ENCODE results near the gene ADI1. TPM values are rescaled to one million over a fixed set of nuclear protein-coding genes. Genes with fewer than 3 reads are reported as not detected.
A peak's percentile ranks its signal among the peaks of the same experiment; 100 is the strongest.

The ADI1 gene
- total and polyA plus RNA-seq, 2 experiments from 2014 or later = 77.7 to 140 TPM

DNA sequence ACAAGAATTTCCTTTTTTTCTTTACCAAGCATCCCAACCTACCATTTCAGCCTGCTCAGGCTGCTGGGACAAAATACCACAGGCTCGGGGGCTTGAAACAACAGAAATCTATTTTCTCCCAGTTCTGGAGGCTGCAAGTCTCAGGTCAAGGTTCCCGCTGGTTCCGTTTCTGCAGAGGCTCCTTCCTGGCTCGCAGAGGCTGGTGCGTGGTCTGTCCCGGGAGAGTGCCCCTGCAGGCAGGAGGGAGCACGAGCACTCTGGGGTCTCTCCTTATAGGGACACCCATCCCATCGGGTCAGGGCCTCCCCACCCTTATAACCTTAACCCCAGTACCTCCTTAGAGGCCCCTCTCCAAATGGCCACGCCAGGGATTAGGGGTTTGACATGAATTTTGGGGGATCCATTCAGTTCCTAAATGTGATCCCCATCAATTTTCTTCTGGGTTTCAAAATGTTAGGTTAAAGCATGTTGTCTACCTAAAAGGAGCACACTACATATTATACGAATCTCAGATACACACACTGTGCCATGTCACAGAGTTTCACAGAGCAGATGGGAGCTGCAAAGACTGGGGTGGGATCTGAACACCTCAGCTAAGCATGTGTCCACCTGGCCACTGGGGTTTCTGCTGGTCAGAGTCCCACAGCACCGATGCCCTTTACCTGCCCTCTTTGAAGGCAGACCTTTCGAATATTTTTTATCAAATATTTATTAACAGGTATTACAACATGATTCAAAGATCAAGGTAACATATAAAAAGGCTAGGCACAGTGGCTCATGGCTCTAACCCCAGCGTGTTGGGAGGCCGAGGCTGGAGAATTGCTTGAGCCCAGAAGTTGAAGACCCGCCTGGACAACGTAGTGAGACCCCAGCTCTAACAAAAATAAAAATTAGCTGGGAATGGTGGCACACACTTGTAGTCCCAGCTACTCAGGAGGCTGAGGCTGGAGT, 17.6 kb upstream of the ADI1 start:
- H3K27ac ChIP-seq = peak overlapping the region; percentile 97
- H3K79me2 ChIP-seq (ENCODE audit: insufficient read depth) = peaks cover 8% of the 10 kb centered on the region
- H3K4me2 ChIP-seq (ENCODE audit: unreplicated experiment) = peak overlapping the region; percentile 89
- TF ChIP-seq EZH2 (IDR thresholded peaks at IDR 0.05; ENCODE audit: insufficient read depth, poor library complexity, severe bottlenecking) = no peak
- TF ChIP-seq EZH2phosphoT487 (IDR thresholded peaks at IDR 0.05; ENCODE audit: insufficient read depth, low read depth) = no peak
- peak overlapping the region; percentile 69 for H3K4me3 ChIP-seq
- H3K9ac ChIP-seq = peak overlapping the region; percentile 90
- H3F3A ChIP-seq (ENCODE audit: insufficient read depth) = peaks cover 26% of the 10 kb centered on the region
- in situ Hi-C loops (cut with MboI) = no loop called here
- H3K9me3 ChIP-seq (ENCODE audit: low read depth) = no peaks in the 10 kb centered on the region
- H4K20me1 ChIP-seq (ENCODE audit: insufficient read depth) = no peaks in the 10 kb centered on the region
- 50 to 57% methylated on average over 14 to 16 of the region's 16 CpGs for WGBS, 2 experiments (ENCODE audit: low coverage in 1 of 2, low lambda C conversion rate in 2 of 2, missing lambda C conversion rate in 2 of 2)
- peaks cover 15% of the 10 kb centered on the region for H3K4me1 ChIP-seq (ENCODE audit: insufficient read depth)
- no peaks in the 10 kb centered on the region for H3K27me3 ChIP-seq (replicated peaks; ENCODE audit: insufficient read depth)
- peak; percentile 83 for DNase-seq
- H3K36me3 ChIP-seq (ENCODE audit: low read depth) = 0 out of 2 replicates have a peak, but pooled peaks cover 5% of the 10 kb centered on the region
- no peaks in the 10 kb centered on the region for H3K9me2 ChIP-seq (ENCODE audit: insufficient read depth)
- peak overlapping the region; percentile 87 for H2AFZ ChIP-seq

DNA sequence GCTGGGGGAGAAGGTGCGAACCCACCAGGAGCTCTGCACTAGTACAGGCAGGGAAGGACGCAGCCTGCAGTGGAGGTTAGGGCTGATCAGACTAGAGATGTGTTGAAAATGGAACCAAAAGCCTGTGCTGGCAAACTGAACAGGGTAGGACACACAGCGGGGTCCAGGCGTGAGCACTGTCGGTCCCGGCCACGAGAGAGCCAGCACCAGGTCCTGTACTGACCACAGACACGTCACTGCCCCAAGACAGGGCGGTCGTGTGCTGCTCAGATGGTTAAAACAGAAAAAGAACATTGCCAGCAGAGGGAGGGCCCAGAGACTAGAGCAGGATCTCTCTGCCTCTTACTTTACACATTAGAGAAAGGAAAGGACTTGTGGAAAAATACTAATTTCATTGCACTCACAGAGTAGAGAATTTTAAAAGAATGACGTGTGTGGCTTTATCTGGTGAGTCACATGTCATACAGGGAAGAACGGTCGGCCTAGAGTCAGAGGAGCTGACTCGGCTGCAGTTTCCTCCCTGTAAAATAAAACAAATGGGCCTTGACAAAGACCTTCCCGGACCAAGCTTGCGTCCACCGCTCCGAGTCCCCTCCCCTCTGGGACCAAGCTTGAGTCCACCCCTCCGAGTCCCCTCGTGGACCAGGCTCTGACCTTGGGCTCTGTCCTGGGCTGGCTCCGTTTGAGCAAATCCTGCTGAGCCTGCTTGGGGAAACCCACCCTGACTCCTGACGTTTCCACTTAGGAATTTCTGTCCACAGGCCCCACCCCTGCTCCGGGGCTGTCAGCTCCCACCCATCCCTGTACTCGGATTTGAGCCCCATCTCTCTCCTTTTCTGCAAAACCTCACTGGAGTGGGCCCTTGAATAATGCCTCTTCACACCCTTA, 16.7 kb upstream of the ADI1 start:
- Histone ChIP-seq H3K36me3 (ENCODE audit: low read depth) (no peaks in the 10 kb centered on the region), H3K9ac (peak overlapping the region; percentile 90), H3K27me3 (replicated peaks; ENCODE audit: insufficient read depth) (no peaks in the 10 kb centered on the region), H3F3A (ENCODE audit: insufficient read depth) (peaks cover 24% of the 10 kb centered on the region), H3K9me3 (ENCODE audit: low read depth) (no peaks in the 10 kb centered on the region), H2AFZ (peak overlapping the region; percentile 87), H3K4me1 (ENCODE audit: insufficient read depth) (peaks cover 15% of the 10 kb centered on the region), H3K4me2 (ENCODE audit: unreplicated experiment) (peak overlapping the region; percentile 89), H4K20me1 (ENCODE audit: insufficient read depth) (no peaks in the 10 kb centered on the region), H3K4me3 (peak overlapping the region; percentile 69), H3K79me2 (ENCODE audit: insufficient read depth) (no peaks in the 10 kb centered on the region), H3K27ac (peak overlapping the region; percentile 97), H3K9me2 (ENCODE audit: insufficient read depth) (no peaks in the 10 kb centered on the region)
- TF ChIP-seq EZH2phosphoT487 (IDR thresholded peaks at IDR 0.05; ENCODE audit: insufficient read depth, low read depth) (no peak), EZH2 (IDR thresholded peaks at IDR 0.05; ENCODE audit: insufficient read depth, poor library complexity, severe bottlenecking) (no peak)
- DNase-seq = peak; percentile 95
- in situ Hi-C loops (cut with MboI) = no loop called here
- 4% methylated on average over 21 to 24 of the region's 24 CpGs for WGBS, 2 experiments (ENCODE audit: low coverage in 1 of 2, low lambda C conversion rate in 2 of 2, missing lambda C conversion rate in 2 of 2)

DNA sequence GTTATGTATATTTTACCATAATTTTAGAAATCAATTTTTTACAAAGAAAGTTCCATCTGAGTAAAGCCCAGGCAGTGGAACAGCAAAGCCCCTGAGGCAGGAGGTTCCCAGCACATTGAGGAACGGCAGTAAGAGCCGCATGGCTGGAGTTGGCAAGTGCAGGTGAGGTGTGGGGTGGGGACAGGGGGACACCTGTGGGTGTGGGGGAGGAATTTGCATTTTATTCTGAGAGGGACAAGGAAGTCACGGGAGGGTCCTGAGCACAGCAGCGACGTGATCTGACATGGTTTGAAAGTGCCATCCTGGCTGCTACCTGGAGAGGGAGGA, 16.1 kb upstream of the ADI1 start:
- H3K9me3 ChIP-seq (ENCODE audit: low read depth) = no peaks in the 10 kb centered on the region
- H3K9ac ChIP-seq = peak overlapping the region; percentile 90
- H2AFZ ChIP-seq = peak overlapping the region; percentile 87
- H3K9me2 ChIP-seq (ENCODE audit: insufficient read depth) = no peaks in the 10 kb centered on the region
- H3F3A ChIP-seq (ENCODE audit: insufficient read depth) = peaks cover 24% of the 10 kb centered on the region
- H3K36me3 ChIP-seq (ENCODE audit: low read depth) = no peaks in the 10 kb centered on the region
- H4K20me1 ChIP-seq (ENCODE audit: insufficient read depth) = no peaks in the 10 kb centered on the region
- peak overlapping the region; percentile 89 for H3K4me2 ChIP-seq (ENCODE audit: unreplicated experiment)
- peaks cover 15% of the 10 kb centered on the region for H3K4me1 ChIP-seq (ENCODE audit: insufficient read depth)
- 7 to 10% methylated on average over 5 of the region's 5 CpGs for WGBS, 2 experiments (ENCODE audit: low coverage in 1 of 2, low lambda C conversion rate in 2 of 2, missing lambda C conversion rate in 2 of 2)
- H3K27me3 ChIP-seq (replicated peaks; ENCODE audit: insufficient read depth) = no peaks in the 10 kb centered on the region
- DNase-seq = no peak
- in situ Hi-C loops (cut with MboI) = no loop called here
- peak overlapping the region; percentile 97 for H3K27ac ChIP-seq
- no peaks in the 10 kb centered on the region for H3K79me2 ChIP-seq (ENCODE audit: insufficient read depth)
- TF ChIP-seq EZH2 (IDR thresholded peaks at IDR 0.05; ENCODE audit: insufficient read depth, poor library complexity, severe bottlenecking) (no peak), EZH2phosphoT487 (IDR thresholded peaks at IDR 0.05; ENCODE audit: insufficient read depth, low read depth) (no peak)
- H3K4me3 ChIP-seq = peak overlapping the region; percentile 69

DNA sequence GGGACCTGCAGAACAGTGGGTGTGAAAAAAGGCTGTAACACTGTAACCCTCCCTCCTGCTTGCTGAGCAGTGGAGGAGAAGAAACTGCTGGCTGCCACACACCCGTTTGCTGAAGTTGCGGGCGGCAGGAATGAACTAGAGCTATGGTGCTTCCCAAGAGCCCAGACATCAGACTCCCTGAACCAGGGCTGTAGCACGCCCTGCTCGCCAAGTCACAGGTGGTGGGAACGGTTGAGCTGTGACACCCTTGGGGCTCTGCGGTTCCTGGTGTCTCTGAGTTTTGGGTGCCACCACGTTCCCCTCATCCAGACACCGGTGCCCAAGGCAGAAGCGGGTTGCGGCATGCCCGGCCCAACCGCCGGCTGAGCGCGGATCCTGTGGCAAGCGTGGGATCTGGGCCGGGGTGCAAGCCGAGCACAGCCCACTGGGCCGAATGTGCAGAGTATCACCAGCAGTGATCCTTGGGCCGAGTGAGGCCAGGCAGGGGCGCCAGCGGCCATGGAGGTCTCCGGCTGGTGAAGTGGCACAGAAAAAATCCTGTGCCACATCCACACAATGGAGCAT, 15.0 kb upstream of the ADI1 start:
- H3K4me3 ChIP-seq = no peak overlapping the region
- 95 to 96% methylated on average over 21 to 24 of the region's 24 CpGs for WGBS, 2 experiments (ENCODE audit: low coverage in 1 of 2, low lambda C conversion rate in 2 of 2, missing lambda C conversion rate in 2 of 2)
- H3K4me1 ChIP-seq (ENCODE audit: insufficient read depth) = peaks cover 15% of the 10 kb centered on the region
- in situ Hi-C loops (cut with MboI) = no loop called here
- no peak overlapping the region for H3K4me2 ChIP-seq (ENCODE audit: unreplicated experiment)
- H3K27me3 ChIP-seq (replicated peaks; ENCODE audit: insufficient read depth) = no peaks in the 10 kb centered on the region
- H3K9me2 ChIP-seq (ENCODE audit: insufficient read depth) = no peaks in the 10 kb centered on the region
- no peak for DNase-seq
- no peak for TF ChIP-seq EZH2 (IDR thresholded peaks at IDR 0.05; ENCODE audit: insufficient read depth, poor library complexity, severe bottlenecking)
- no peak for TF ChIP-seq EZH2phosphoT487 (IDR thresholded peaks at IDR 0.05; ENCODE audit: insufficient read depth, low read depth)
- H3K9me3 ChIP-seq (ENCODE audit: low read depth) = no peaks in the 10 kb centered on the region
- H4K20me1 ChIP-seq (ENCODE audit: insufficient read depth) = no peaks in the 10 kb centered on the region
- no peak overlapping the region for H3K27ac ChIP-seq
- no peaks in the 10 kb centered on the region for H3K36me3 ChIP-seq (ENCODE audit: low read depth)
- H3K79me2 ChIP-seq (ENCODE audit: insufficient read depth) = no peaks in the 10 kb centered on the region
- H3K9ac ChIP-seq = no peak overlapping the region
- H3F3A ChIP-seq (ENCODE audit: insufficient read depth) = peaks cover 24% of the 10 kb centered on the region
- H2AFZ ChIP-seq = no peak overlapping the region
